ENCODE data around the gene KRTAP10-6.
"Not testable (repeated sequence)": the region's sequence is repeated elsewhere in the genome, so short reads cannot be mapped to it uniquely, and the experiment has no call there.

KRTAP10-6 gene

GRCh38 chr21:44583800-44584147 is 8.5 kb downstream of the KRTAP10-6 start:
- no peak for DNase-seq

GRCh38 chr21:44583089-44583799 is 9.1 kb downstream of the KRTAP10-6 start:
- no peak for DNase-seq
- in situ Hi-C loops (cut with HindIII; ENCODE audit: low pct_ligation_motif_present, low pct_unique_long_range_greater_than_20kb, low sequenced_read_pairs), result no loop called here

More at GRCh38 chr21:44583800-44584147, 8.5 kb downstream of the KRTAP10-6 start:
- in situ Hi-C loops (cut with HindIII; ENCODE audit: low pct_ligation_motif_present, low pct_unique_long_range_greater_than_20kb, low sequenced_read_pairs), result no loop called here

- DNase-seq, result no peak
- in situ Hi-C loops (cut with HindIII; ENCODE audit: low pct_ligation_motif_present, low pct_unique_long_range_greater_than_20kb, low sequenced_read_pairs), result no loop called here
Observed at GRCh38 chr21:44582055-44582454, 10.2 kb downstream of the KRTAP10-6 start.

GRCh38 chr21:44581158-44581557 is 11.1 kb downstream of the KRTAP10-6 start:
- DNase-seq, result no peak

GRCh38 chr21:44580231-44580821 is 12.0 kb downstream of the KRTAP10-6 start, which contains the start of gene KRTAP10-5:
TSS of gene KRTAP10-5 (minus strand) at chr21:44580604. CDS start at chr21:44580578, 26 bp downstream.
- in situ Hi-C loops (cut with HindIII; ENCODE audit: low pct_ligation_motif_present, low pct_unique_long_range_greater_than_20kb, low sequenced_read_pairs); DNase-seq: not testable (repeated sequence)

More at GRCh38 chr21:44581158-44581557, 11.1 kb downstream of the KRTAP10-6 start:
- in situ Hi-C loops (cut with HindIII; ENCODE audit: low pct_ligation_motif_present, low pct_unique_long_range_greater_than_20kb, low sequenced_read_pairs), result no loop called here

GRCh38 chr21:44579833-44580144 is 12.5 kb downstream of the KRTAP10-6 start:
- in situ Hi-C loops (cut with HindIII; ENCODE audit: low pct_ligation_motif_present, low pct_unique_long_range_greater_than_20kb, low sequenced_read_pairs), result no loop called here
- no peak for DNase-seq

- in situ Hi-C loops (cut with HindIII; ENCODE audit: low pct_ligation_motif_present, low pct_unique_long_range_greater_than_20kb, low sequenced_read_pairs), result no loop called here
- DNase-seq, result no peak
Observed at GRCh38 chr21:44579056-44579832, 13.1 kb downstream of the KRTAP10-6 start.

GRCh38 chr21:44578371-44579055 is 13.8 kb downstream of the KRTAP10-6 start:
- in situ Hi-C loops (cut with HindIII; ENCODE audit: low pct_ligation_motif_present, low pct_unique_long_range_greater_than_20kb, low sequenced_read_pairs), result no loop called here
- no peak for DNase-seq

- DNase-seq, result no peak
- in situ Hi-C loops (cut with HindIII; ENCODE audit: low pct_ligation_motif_present, low pct_unique_long_range_greater_than_20kb, low sequenced_read_pairs), result no loop called here
Observed at GRCh38 chr21:44576025-44576420, 16.3 kb downstream of the KRTAP10-6 start.

GRCh38 chr21:44575307-44576024 is 16.8 kb downstream of the KRTAP10-6 start:
- no peak for DNase-seq
- in situ Hi-C loops (cut with HindIII; ENCODE audit: low pct_ligation_motif_present, low pct_unique_long_range_greater_than_20kb, low sequenced_read_pairs), result no loop called here

- no peak for DNase-seq
- in situ Hi-C loops (cut with HindIII; ENCODE audit: low pct_ligation_motif_present, low pct_unique_long_range_greater_than_20kb, low sequenced_read_pairs), result no loop called here
Observed at GRCh38 chr21:44574457-44575306, 17.6 kb downstream of the KRTAP10-6 start.

GRCh38 chr21:44573630-44574456 is 18.5 kb downstream of the KRTAP10-6 start, which contains the start of gene KRTAP10-4:
TSS of gene KRTAP10-4 (plus strand) at chr21:44573729. CDS start at chr21:44573759, 30 bp downstream.
- DNase-seq; in situ Hi-C loops (cut with HindIII; ENCODE audit: low pct_ligation_motif_present, low pct_unique_long_range_greater_than_20kb, low sequenced_read_pairs): not testable (repeated sequence)

GRCh38 chr21:44572959-44573583 is 19.2 kb downstream of the KRTAP10-6 start:
- in situ Hi-C loops (cut with HindIII; ENCODE audit: low pct_ligation_motif_present, low pct_unique_long_range_greater_than_20kb, low sequenced_read_pairs), result no loop called here
- DNase-seq, result no peak

- no peak for DNase-seq
- in situ Hi-C loops (cut with HindIII; ENCODE audit: low pct_ligation_motif_present, low pct_unique_long_range_greater_than_20kb, low sequenced_read_pairs), result no loop called here
Observed at GRCh38 chr21:44571844-44572782, 20.2 kb downstream of the KRTAP10-6 start.

GRCh38 chr21:44571296-44571695 is 21.0 kb downstream of the KRTAP10-6 start:
- in situ Hi-C loops (cut with HindIII; ENCODE audit: low pct_ligation_motif_present, low pct_unique_long_range_greater_than_20kb, low sequenced_read_pairs), result no loop called here
- no peak for DNase-seq
